Measurements from ENCODE around the gene DRC7. TPM values are rescaled to one million over a fixed set of nuclear protein-coding genes. Genes with fewer than 3 reads are reported as not detected.

The DRC7 gene
- total RNA-seq, 1 experiment from 2014 or later: 0.85 TPM

DNA sequence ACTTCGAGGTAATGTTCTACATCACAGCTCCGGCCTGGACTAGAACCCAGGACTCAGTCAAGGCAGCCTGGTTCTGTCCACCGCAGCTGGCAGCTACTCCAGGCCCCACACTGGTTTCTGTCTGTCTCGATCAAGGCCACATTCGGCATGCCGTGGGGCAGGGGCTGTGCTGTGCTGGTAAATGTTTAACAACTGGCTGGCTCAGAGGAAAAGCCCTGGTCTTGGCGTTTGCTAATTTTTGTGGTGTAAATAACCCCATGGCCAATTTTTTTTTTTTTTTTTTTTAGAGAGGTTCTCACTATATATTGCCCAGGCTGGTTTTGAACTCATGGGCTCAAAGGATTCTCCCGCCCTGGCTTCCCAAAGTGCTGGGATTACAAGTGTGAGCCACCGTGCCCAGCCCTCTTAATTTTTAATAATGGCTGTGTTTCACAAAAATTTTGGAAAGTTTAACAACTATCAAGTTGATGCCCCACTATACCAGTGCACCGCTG lies 328 bp upstream of the DRC7 start:
- DNase-seq: no peak
- TF ChIP-seq CTCF (conservative IDR thresholded peaks at IDR 0.05) (no peak), EZH2 (IDR thresholded peaks at IDR 0.05; ENCODE audit: low read depth) (no peak)
- BruUV-seq (replicated peaks): no TSS peak
- Histone ChIP-seq H3K27me3 (ENCODE audit: insufficient read depth, low read depth) (no peaks in the 10 kb centered on the region), H3K9me3 (ENCODE audit: insufficient read depth, low read depth) (no peaks in the 10 kb centered on the region), H2AFZ (no peak overlapping the region), H3K4me3 (no peak overlapping the region), H3K9me2 (ENCODE audit: insufficient read depth) (no peaks in the 10 kb centered on the region), H3K27ac (no peak overlapping the region), H3F3A (ENCODE audit: insufficient read depth, low read depth) (no peaks in the 10 kb centered on the region), H3K36me3 (ENCODE audit: low read depth) (no peaks in the 10 kb centered on the region), H3K4me1 (replicated peaks; ENCODE audit: insufficient read depth) (no peaks in the 10 kb centered on the region), H3K4me2 (no peak overlapping the region), H3K79me2 (ENCODE audit: low read depth) (no peaks in the 10 kb centered on the region), H4K20me1 (ENCODE audit: insufficient read depth) (no peaks in the 10 kb centered on the region)
- CTCF ChIA-PET: no interaction called here
- POLR2A ChIA-PET (ENCODE audit: unreplicated experiment): no interaction called here
- intact Hi-C loops (cut with micrococcal nuclease; ENCODE audit: unreplicated experiment): no loop called here

DNA sequence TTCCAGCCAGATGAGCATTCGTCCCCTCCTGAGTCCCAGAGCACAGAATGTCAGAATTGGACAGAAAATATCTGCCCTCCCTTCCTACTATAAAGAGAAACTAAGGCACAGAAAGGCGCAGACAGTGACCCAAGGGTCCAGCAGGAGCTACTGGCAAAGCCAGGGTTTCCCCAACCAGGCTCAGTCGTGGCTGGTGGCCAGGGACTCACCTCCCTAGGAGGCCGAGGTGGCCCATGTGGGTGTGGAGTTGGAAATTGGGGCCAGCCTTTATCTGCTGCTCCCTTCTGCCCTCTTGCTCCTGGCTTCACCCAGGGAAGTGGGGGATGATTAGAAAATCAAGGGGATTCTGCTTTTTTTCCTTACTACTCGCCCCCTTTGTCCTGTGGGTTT lies 1.1 kb downstream of the DRC7 start:
- POLR2A ChIA-PET (ENCODE audit: unreplicated experiment): no interaction called here

DNA sequence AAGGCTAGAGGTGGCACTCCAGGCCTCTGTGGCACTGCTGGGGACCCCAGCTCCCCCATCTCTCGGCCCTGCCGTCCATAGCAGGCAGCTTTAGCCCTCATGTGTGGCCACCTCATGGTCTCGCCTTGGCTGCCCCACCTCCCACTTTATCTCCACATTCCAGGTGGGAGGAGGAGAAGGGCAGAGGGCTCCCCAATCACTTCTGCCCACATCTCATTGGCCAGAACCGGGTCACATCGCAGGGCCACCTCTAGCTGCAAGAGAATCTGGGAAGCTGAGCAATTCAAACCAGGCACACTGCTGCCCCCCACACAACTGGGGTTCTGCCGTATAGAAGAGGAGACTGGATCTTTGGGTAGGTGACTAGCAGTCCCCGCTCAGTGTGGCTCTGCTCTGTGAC lies 1.6 kb downstream of the DRC7 start:
- no TSS peak for BruUV-seq (replicated peaks)
- Histone ChIP-seq H3K4me3 (no peak overlapping the region), H3K36me3 (ENCODE audit: low read depth) (no peaks in the 10 kb centered on the region), H3K27ac (no peak overlapping the region), H3F3A (ENCODE audit: insufficient read depth, low read depth) (no peaks in the 10 kb centered on the region), H2AFZ (no peak overlapping the region), H3K9me3 (ENCODE audit: insufficient read depth, low read depth) (no peaks in the 10 kb centered on the region), H3K79me2 (ENCODE audit: low read depth) (no peaks in the 10 kb centered on the region), H3K4me1 (replicated peaks; ENCODE audit: insufficient read depth) (no peaks in the 10 kb centered on the region), H3K9me2 (ENCODE audit: insufficient read depth) (no peaks in the 10 kb centered on the region), H4K20me1 (ENCODE audit: insufficient read depth) (no peaks in the 10 kb centered on the region), H3K4me2 (no peak overlapping the region), H3K27me3 (ENCODE audit: insufficient read depth, low read depth) (no peaks in the 10 kb centered on the region)
- intact Hi-C loops (cut with micrococcal nuclease; ENCODE audit: unreplicated experiment): no loop called here
- no peak for DNase-seq
- CTCF ChIA-PET: no interaction called here
- POLR2A ChIA-PET (ENCODE audit: unreplicated experiment): no interaction called here
- TF ChIP-seq EZH2 (IDR thresholded peaks at IDR 0.05; ENCODE audit: low read depth): no peak
- TF ChIP-seq CTCF (conservative IDR thresholded peaks at IDR 0.05): no peak

More for the DNA sequence above, 1.1 kb downstream of the DRC7 start:
- Histone ChIP-seq H2AFZ (no peak overlapping the region), H3K4me1 (replicated peaks; ENCODE audit: insufficient read depth) (no peaks in the 10 kb centered on the region), H3K4me2 (no peak overlapping the region), H3K36me3 (ENCODE audit: low read depth) (no peaks in the 10 kb centered on the region), H3K9me3 (ENCODE audit: insufficient read depth, low read depth) (no peaks in the 10 kb centered on the region), H3F3A (ENCODE audit: insufficient read depth, low read depth) (no peaks in the 10 kb centered on the region), H3K27ac (no peak overlapping the region), H3K79me2 (ENCODE audit: low read depth) (no peaks in the 10 kb centered on the region), H3K27me3 (ENCODE audit: insufficient read depth, low read depth) (no peaks in the 10 kb centered on the region), H3K4me3 (no peak overlapping the region), H3K9me2 (ENCODE audit: insufficient read depth) (no peaks in the 10 kb centered on the region), H4K20me1 (ENCODE audit: insufficient read depth) (no peaks in the 10 kb centered on the region)
- BruUV-seq (replicated peaks): no TSS peak
- CTCF ChIA-PET: no interaction called here
- TF ChIP-seq EZH2 (IDR thresholded peaks at IDR 0.05; ENCODE audit: low read depth): no peak
- TF ChIP-seq CTCF (conservative IDR thresholded peaks at IDR 0.05): no peak
- intact Hi-C loops (cut with micrococcal nuclease; ENCODE audit: unreplicated experiment): no loop called here
- no peak for DNase-seq
